Hepatocyte (in vitro differentiated cells): Measurements from ENCODE around the gene PHACTR3. TPM values are rescaled to one million over a fixed set of nuclear protein-coding genes. Genes with fewer than 3 reads are reported as not detected.

Experiments used
- DNase-seq: peaks from one replicate; pipeline ENCODE4 v3.0.0-alpha.2; 2016; ENCODE audit warnings: low spot score
- H2AFZ ChIP-seq: fragments of 200-600 bp; sonication (generic); 2 replicates; pipeline ENCODE4 v1.6.0; 2016; ENCODE audit warnings: antibody characterized with exemption, mild to moderate bottlenecking
- H3K27ac ChIP-seq: fragments of 200-600 bp; sonication (generic); 2 replicates; pipeline ENCODE4 v1.5.1; 2016; ENCODE audit warnings: mild to moderate bottlenecking
- H3K27me3 ChIP-seq: fragments of 200-600 bp; sonication (generic); 2 replicates; pipeline ENCODE4 v1.6.1; 2016
- H3K36me3 ChIP-seq: fragments of 200-600 bp; sonication (generic); replicated peaks from 2 replicates; pipeline ENCODE4 v1.5.1; 2016; ENCODE audit warnings: low read depth; ENCODE audit not compliant: insufficient read depth
- H3K4me1 ChIP-seq: fragments of 200-600 bp; sonication (generic); 2 replicates; pipeline ENCODE4 v1.5.1; 2016; ENCODE audit warnings: mild to moderate bottlenecking, moderate library complexity; ENCODE audit not compliant: insufficient read depth
- H3K4me2 ChIP-seq: fragments of 200-600 bp; sonication (generic); 2 replicates; pipeline ENCODE4 v1.6.0; 2016
- H3K4me3 ChIP-seq: fragments of 200-600 bp; sonication (generic); 2 replicates; pipeline ENCODE4 v1.5.1; 2016; ENCODE audit warnings: mild to moderate bottlenecking
- H3K79me2 ChIP-seq: fragments of 200-600 bp; sonication (generic); 2 replicates; pipeline ENCODE4 v1.6.0; 2017; ENCODE audit warnings: mild to moderate bottlenecking
- H3K9me2 ChIP-seq: fragments of 200-600 bp; sonication (generic); replicated peaks from 2 replicates; pipeline ENCODE4 v1.6.0; 2017; ENCODE audit warnings: mild to moderate bottlenecking; ENCODE audit not compliant: insufficient read depth
- H3K9me3 ChIP-seq: fragments of 200-600 bp; sonication (generic); 2 replicates; pipeline ENCODE4 v1.5.1; 2016; ENCODE audit warnings: low read depth, mild to moderate bottlenecking
- H4K20me1 ChIP-seq: fragments of 200-600 bp; sonication (generic); 2 replicates; pipeline ENCODE4 v1.6.0; 2016; ENCODE audit warnings: mild to moderate bottlenecking; ENCODE audit not compliant: insufficient read depth, poor library complexity, severe bottlenecking
- EZH2 ChIP-seq: fragments of 200-600 bp; sonication (generic); IDR thresholded peaks from 2 replicates; pipeline ENCODE4 v1.6.1; 2016; ENCODE audit warnings: antibody characterized with exemption, mild to moderate bottlenecking, borderline replicate concordance
- EZH2phosphoT487 ChIP-seq: fragments of 200-600 bp; sonication (generic); IDR thresholded peaks from one replicate; pipeline ENCODE4 v1.6.1; 2018; ENCODE audit warnings: antibody characterized with exemption, mild to moderate bottlenecking, low read depth, moderate library complexity; ENCODE audit not compliant: unreplicated experiment, severe bottlenecking
- WGBS: methylation state at CpG from one replicate; pipeline ENCODE4 v1.1.6; 2016; ENCODE audit warnings: low lambda C conversion rate; ENCODE audit errors: missing lambda C conversion rate; 5-methylcytosine and 5-hydroxymethylcytosine counted together
- polyA plus RNA-seq: library from polyadenylated mRNA; unstranded; fragments of >200 nt; fragmentation: Nextera tagmentation; extraction: Ambion mirVana; gene quantifications from 2 replicates; pipeline ENCODE4 v1.2.1, GENCODE V29; 2016
- total RNA-seq: library from RNA; depleted of rRNA; stranded (reverse); fragments of >200 nt; gene quantifications from 2 replicates; pipeline ENCODE4 v1.2.3, GENCODE V29; 2014
- TF ChIP-seq, protein P1 (sequence below): fragments of 200-600 bp; sonication (generic); IDR thresholded peaks from 2 replicates; pipeline ENCODE4 v1.5.1; 2016; ENCODE audit warnings: antibody characterized with exemption, mild to moderate bottlenecking; ENCODE audit not compliant: poor library complexity

Gene PHACTR3
- total and polyA plus RNA-seq, 2 experiments from 2014 or later: 5.2 to 7.5 TPM

- DNase-seq: no peak
- TF ChIP-seq, protein P1, sequence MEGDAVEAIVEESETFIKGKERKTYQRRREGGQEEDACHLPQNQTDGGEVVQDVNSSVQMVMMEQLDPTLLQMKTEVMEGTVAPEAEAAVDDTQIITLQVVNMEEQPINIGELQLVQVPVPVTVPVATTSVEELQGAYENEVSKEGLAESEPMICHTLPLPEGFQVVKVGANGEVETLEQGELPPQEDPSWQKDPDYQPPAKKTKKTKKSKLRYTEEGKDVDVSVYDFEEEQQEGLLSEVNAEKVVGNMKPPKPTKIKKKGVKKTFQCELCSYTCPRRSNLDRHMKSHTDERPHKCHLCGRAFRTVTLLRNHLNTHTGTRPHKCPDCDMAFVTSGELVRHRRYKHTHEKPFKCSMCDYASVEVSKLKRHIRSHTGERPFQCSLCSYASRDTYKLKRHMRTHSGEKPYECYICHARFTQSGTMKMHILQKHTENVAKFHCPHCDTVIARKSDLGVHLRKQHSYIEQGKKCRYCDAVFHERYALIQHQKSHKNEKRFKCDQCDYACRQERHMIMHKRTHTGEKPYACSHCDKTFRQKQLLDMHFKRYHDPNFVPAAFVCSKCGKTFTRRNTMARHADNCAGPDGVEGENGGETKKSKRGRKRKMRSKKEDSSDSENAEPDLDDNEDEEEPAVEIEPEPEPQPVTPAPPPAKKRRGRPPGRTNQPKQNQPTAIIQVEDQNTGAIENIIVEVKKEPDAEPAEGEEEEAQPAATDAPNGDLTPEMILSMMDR: no peak
- TF ChIP-seq EZH2 (no peak), EZH2phosphoT487 (no peak)
- H3K9me3 ChIP-seq: no peaks in the 10 kb centered on the region
- no peak overlapping the region for H3K27ac ChIP-seq
- WGBS: 85% methylated on average over 29 of the region's 29 CpGs
- no peaks in the 10 kb centered on the region for H3K36me3 ChIP-seq
- H3K27me3 ChIP-seq: no peaks in the 10 kb centered on the region
- no peaks in the 10 kb centered on the region for H4K20me1 ChIP-seq
- H2AFZ ChIP-seq: no peak overlapping the region
- no peak overlapping the region for H3K4me2 ChIP-seq
- H3K79me2 ChIP-seq: no peaks in the 10 kb centered on the region
- peaks cover 12% of the 10 kb centered on the region for H3K4me1 ChIP-seq
- H3K4me3 ChIP-seq: no peak overlapping the region
- no peaks in the 10 kb centered on the region for H3K9me2 ChIP-seq
Measured at GRCh38 chr20:59808729-59809381, 204.5 kb downstream of the PHACTR3 start.

- Histone ChIP-seq H4K20me1 (no peaks in the 10 kb centered on the region), H3K4me1 (peaks cover 4% of the 10 kb centered on the region), H3K9me2 (no peaks in the 10 kb centered on the region), H3K36me3 (no peaks in the 10 kb centered on the region), H3K79me2 (no peaks in the 10 kb centered on the region), H3K27me3 (no peaks in the 10 kb centered on the region), H3K4me3 (no peak overlapping the region), H3K9me3 (no peaks in the 10 kb centered on the region), H3K27ac (no peak overlapping the region), H2AFZ (no peak overlapping the region), H3K4me2 (no peak overlapping the region)
- no peak for DNase-seq
- no peak for TF ChIP-seq EZH2phosphoT487
- TF ChIP-seq EZH2: no peak
- TF ChIP-seq, protein P1: no peak
- WGBS: 83% methylated on average over 11 of the region's 11 CpGs
Measured at GRCh38 chr20:59809630-59810448, 205.5 kb downstream of the PHACTR3 start.

- no peak for TF ChIP-seq EZH2phosphoT487
- TF ChIP-seq EZH2: no peak
- TF ChIP-seq, protein P1: no peak
- DNase-seq: no peak
- Histone ChIP-seq H4K20me1 (no peaks in the 10 kb centered on the region), H3K36me3 (no peaks in the 10 kb centered on the region), H3K4me2 (no peak overlapping the region), H3K27me3 (no peaks in the 10 kb centered on the region), H3K4me3 (no peak overlapping the region), H3K9me3 (no peaks in the 10 kb centered on the region), H2AFZ (no peak overlapping the region), H3K4me1 (no peaks in the 10 kb centered on the region), H3K27ac (no peak overlapping the region), H3K9me2 (no peaks in the 10 kb centered on the region), H3K79me2 (no peaks in the 10 kb centered on the region)
- 88% methylated on average over 15 of the region's 15 CpGs for WGBS
Measured at GRCh38 chr20:59810449-59811187, 206.3 kb downstream of the PHACTR3 start.
